ENCODE data around the gene RBMX. TPM values are rescaled to one million over a fixed set of nuclear protein-coding genes. Genes with fewer than 3 reads are reported as not detected.

Gene RBMX
- polyA plus RNA-seq, 2 of the 4 experiments (the other 2 are of a cell fraction), result 278 to 337 TPM

DNA sequence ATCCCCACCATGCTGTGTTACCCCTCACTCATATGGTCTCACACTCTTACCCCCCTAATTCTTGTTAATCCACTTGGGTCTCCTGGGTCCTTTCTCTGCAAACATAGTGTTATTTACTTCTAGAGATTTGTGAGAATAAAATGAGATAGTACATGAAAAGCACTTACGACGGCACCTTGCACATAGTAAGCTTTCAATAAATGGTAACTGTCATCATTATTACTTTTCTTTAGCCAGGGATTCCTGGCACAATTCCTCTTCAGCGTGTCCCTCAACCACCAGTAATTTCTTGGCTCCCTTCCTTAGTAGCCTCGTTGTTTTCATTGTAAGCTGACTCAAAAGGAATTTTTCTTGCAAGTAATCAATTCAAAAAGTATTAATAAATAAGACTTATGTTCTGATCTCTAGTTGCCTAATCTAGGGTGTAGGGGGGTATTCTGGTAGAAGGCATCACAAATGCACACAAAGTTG lies 30.1 kb upstream of the RBMX start:
- Histone ChIP-seq H3K9me3 (no peaks in the 10 kb centered on the region), H3K4me1 (peaks cover 8% of the 10 kb centered on the region; the same call in 2 of the 3 replicates), H3K4me3 (peak overlapping the region; percentile 84), H3K27ac (peak overlapping the region; percentile 91 to 96; a peak in 3 of 6 replicates), H3K4me2 (peak overlapping the region; percentile 84)
- ChIA-PET CTCF (no interaction called here), POLR2A (no interaction called here)
- FAIRE-seq (no peak), DNase-seq (ENCODE audit: low read depth in 1 of 2, low spot score in 1 of 2) (no peak), ATAC-seq (no peak)
- TF ChIP-seq RNF2 (IDR thresholded peaks at IDR 0.05; ENCODE audit: borderline replicate concordance, low read depth), result no peak
- no peak for TF ChIP-seq POLR2A (IDR thresholded peaks at IDR 0.05; ENCODE audit: low read length)
- TF ChIP-seq CHD4 (IDR thresholded peaks at IDR 0.05; ENCODE audit: borderline replicate concordance), result no peak
- TF ChIP-seq, protein P1, sequence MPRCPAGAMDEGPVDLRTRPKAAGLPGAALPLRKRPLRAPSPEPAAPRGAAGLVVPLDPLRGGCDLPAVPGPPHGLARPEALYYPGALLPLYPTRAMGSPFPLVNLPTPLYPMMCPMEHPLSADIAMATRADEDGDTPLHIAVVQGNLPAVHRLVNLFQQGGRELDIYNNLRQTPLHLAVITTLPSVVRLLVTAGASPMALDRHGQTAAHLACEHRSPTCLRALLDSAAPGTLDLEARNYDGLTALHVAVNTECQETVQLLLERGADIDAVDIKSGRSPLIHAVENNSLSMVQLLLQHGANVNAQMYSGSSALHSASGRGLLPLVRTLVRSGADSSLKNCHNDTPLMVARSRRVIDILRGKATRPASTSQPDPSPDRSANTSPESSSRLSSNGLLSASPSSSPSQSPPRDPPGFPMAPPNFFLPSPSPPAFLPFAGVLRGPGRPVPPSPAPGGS (IDR thresholded peaks at IDR 0.05), result no peak
- TF ChIP-seq, protein P2, sequence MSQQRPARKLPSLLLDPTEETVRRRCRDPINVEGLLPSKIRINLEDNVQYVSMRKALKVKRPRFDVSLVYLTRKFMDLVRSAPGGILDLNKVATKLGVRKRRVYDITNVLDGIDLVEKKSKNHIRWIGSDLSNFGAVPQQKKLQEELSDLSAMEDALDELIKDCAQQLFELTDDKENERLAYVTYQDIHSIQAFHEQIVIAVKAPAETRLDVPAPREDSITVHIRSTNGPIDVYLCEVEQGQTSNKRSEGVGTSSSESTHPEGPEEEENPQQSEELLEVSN (IDR thresholded peaks at IDR 0.05; ENCODE audit: borderline replicate concordance, low read depth), result no peak
- TF ChIP-seq CHD2 (IDR thresholded peaks at IDR 0.05; ENCODE audit: low read length, partially characterized antibody), result no peak
- no peak for TF ChIP-seq RARB (CRISPR knock-in tag; IDR thresholded peaks at IDR 0.05)
- no peak for TF ChIP-seq RAD21 (conservative IDR thresholded peaks at IDR 0.05 in 1 of 2, IDR thresholded peaks at IDR 0.05 in 1 of 2)
- no peak for TF ChIP-seq HOXA7 (CRISPR knock-in tag; IDR thresholded peaks at IDR 0.05)
- TF ChIP-seq, protein P3, sequence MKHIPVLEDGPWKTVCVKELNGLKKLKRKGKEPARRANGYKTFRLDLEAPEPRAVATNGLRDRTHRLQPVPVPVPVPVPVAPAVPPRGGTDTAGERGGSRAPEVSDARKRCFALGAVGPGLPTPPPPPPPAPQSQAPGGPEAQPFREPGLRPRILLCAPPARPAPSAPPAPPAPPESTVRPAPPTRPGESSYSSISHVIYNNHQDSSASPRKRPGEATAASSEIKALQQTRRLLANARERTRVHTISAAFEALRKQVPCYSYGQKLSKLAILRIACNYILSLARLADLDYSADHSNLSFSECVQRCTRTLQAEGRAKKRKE (CRISPR knock-in tag; IDR thresholded peaks at IDR 0.05; ENCODE audit: low read depth), result no peak
- TF ChIP-seq, protein P4, sequence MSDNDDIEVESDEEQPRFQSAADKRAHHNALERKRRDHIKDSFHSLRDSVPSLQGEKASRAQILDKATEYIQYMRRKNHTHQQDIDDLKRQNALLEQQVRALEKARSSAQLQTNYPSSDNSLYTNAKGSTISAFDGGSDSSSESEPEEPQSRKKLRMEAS (IDR thresholded peaks at IDR 0.05), result no peak
- no peak for TF ChIP-seq ZNF302 (CRISPR knock-in tag; IDR thresholded peaks at IDR 0.05)
- TF ChIP-seq CBX2 (IDR thresholded peaks at IDR 0.05; ENCODE audit: borderline replicate concordance, low read depth), result no peak
- TF ChIP-seq, protein P5, sequence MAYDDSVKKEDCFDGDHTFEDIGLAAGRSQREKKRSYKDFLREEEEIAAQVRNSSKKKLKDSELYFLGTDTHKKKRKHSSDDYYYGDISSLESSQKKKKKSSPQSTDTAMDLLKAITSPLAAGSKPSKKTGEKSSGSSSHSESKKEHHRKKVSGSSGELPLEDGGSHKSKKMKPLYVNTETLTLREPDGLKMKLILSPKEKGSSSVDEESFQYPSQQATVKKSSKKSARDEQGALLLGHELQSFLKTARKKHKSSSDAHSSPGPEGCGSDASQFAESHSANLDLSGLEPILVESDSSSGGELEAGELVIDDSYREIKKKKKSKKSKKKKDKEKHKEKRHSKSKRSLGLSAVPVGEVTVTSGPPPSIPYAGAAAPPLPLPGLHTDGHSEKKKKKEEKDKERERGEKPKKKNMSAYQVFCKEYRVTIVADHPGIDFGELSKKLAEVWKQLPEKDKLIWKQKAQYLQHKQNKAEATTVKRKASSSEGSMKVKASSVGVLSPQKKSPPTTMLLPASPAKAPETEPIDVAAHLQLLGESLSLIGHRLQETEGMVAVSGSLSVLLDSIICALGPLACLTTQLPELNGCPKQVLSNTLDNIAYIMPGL (CRISPR knock-in tag; IDR thresholded peaks at IDR 0.05; ENCODE audit: borderline replicate concordance), result no peak
- TF ChIP-seq ZC3H11A (IDR thresholded peaks at IDR 0.05), result no peak
- TF ChIP-seq JUN (IDR thresholded peaks at IDR 0.05), result no peak
- no peak for TF ChIP-seq KDM5A (IDR thresholded peaks at IDR 0.05)
- no peak for TF ChIP-seq SMC3 (IDR thresholded peaks at IDR 0.05)
- TF ChIP-seq JUNB (IDR thresholded peaks at IDR 0.05), result no peak
- TF ChIP-seq RCOR1 (IDR thresholded peaks at IDR 0.05; ENCODE audit: low read depth, low read length), result no peak
- 50% methylated on average over 4 of the region's 4 CpGs for WGBS (ENCODE audit: missing lambda C conversion rate)

DNA sequence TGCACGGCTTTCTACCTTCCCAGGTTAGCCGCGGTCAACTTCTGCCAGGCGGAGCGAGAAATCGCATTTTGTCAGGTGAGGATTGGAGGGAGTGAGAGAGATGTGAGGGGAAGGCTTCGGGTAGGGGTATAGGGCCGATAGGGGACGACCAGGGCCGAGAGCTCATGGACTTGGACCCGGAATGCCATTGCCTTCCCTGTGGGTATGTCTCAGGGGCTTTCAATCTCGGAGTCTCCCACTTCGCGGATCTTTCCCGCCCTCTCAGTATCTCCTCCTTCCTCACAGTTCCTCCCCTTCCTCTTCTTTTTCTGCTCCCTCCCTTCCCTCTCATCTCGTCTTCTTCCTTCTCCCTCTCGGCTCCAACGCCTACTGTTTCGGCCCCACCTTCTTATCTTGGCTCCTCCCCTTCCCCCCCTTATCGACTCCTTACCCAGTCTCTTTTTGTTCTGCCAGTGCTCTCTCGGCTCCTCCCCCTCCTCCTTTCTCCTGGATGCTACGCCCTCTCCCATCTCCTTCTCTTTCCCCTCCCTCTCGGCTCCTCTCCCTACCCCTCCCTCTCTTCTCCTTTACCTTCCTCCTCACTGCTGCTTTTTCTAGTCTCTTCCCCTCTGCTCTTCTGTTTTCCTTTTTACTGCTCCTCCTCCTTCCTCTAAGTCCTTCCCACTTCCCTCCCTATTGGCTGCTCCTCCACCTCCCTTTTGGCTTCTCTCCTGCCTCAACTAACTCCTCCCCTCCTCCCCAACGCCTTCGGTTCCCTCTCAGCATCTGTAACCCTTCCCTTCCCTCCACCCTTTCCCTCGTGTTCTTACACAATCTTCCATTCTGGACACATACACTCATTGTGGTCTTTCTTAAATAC lies 29.4 kb upstream of the RBMX start:
- Histone ChIP-seq H3K9me3 (no peaks in the 10 kb centered on the region), H3K4me3 (peak overlapping the region; percentile 84), H3K4me1 (peaks cover 8% of the 10 kb centered on the region; the same call in 2 of the 3 replicates), H3K4me2 (peak overlapping the region; percentile 84), H3K27ac (peak overlapping the region; percentile 91 to 96)
- FAIRE-seq, result peak; percentile 98
- POLR2A ChIA-PET, result interaction anchor here (0.6 to 1.8 kb wide), 3 partner anchors 27 to 44 kb away, joined by 3 to 32 read pairs (median 3); partner anchors contain the start of gene RBMX
- 1% methylated on average over 21 of the region's 26 CpGs for WGBS (ENCODE audit: missing lambda C conversion rate)
- ATAC-seq, result peak; percentile 87 to 89
- CTCF ChIA-PET, result interaction anchor here (0.5 to 1.7 kb wide), 2 partner anchors 16 to 149 kb away, joined by 3 to 5 read pairs; no protein-coding TSS in a partner anchor
- DNase-seq (ENCODE audit: low read depth in 1 of 2, low spot score in 1 of 2), result peak; percentile 73 to 92
- TF ChIP-seq, protein P2 (IDR thresholded peaks at IDR 0.05; ENCODE audit: borderline replicate concordance, low read depth), result peak; percentile 54; the same call in 1 of the 2 replicates
- TF ChIP-seq JUN (IDR thresholded peaks at IDR 0.05), result peak; percentile 30 to 50; a peak in 1 of 5 replicates
- no peak for TF ChIP-seq FOXS1 (CRISPR knock-in tag; IDR thresholded peaks at IDR 0.05)
- no peak for TF ChIP-seq CHD2 (IDR thresholded peaks at IDR 0.05; ENCODE audit: low read length, partially characterized antibody)
- TF ChIP-seq, protein P4 (IDR thresholded peaks at IDR 0.05), result peak; percentile 6; the same call in 1 of the 2 replicates
- TF ChIP-seq MAZ (IDR thresholded peaks at IDR 0.05; ENCODE audit: borderline replicate concordance, low read depth, low read length), result no peak
- no peak for TF ChIP-seq ESRRA (IDR thresholded peaks at IDR 0.05; ENCODE audit: borderline replicate concordance, low read length)
- TF ChIP-seq, protein P3 (CRISPR knock-in tag; IDR thresholded peaks at IDR 0.05; ENCODE audit: low read depth), result no peak
- no peak for TF ChIP-seq GATA3 (IDR thresholded peaks at IDR 0.05; ENCODE audit: borderline replicate concordance)
- TF ChIP-seq, protein P1 (IDR thresholded peaks at IDR 0.05), result 0 out of 3 replicates have a peak, but pooled peaks have one; percentile 10
- peak; percentile 28; the same call in 1 of the 2 replicates for TF ChIP-seq POLR2A (IDR thresholded peaks at IDR 0.05; ENCODE audit: low read length)
- no peak for TF ChIP-seq NPAS2 (CRISPR knock-in tag; IDR thresholded peaks at IDR 0.05; ENCODE audit: borderline replicate concordance)

Measured in A549 (cell line).